NK-92 (cell line): ENCODE results near the gene FOCAD.
"Not testable (repeated sequence)": the region's sequence is repeated elsewhere in the genome, so short reads cannot be mapped to it uniquely, and the experiment has no call there.

Source experiments
- DNase-seq: peaks from one replicate; lab custom pipeline; 2025; ENCODE audit not compliant: unreplicated experiment; lab: John Stamatoyannopoulos, UW

Gene FOCAD

DNA sequence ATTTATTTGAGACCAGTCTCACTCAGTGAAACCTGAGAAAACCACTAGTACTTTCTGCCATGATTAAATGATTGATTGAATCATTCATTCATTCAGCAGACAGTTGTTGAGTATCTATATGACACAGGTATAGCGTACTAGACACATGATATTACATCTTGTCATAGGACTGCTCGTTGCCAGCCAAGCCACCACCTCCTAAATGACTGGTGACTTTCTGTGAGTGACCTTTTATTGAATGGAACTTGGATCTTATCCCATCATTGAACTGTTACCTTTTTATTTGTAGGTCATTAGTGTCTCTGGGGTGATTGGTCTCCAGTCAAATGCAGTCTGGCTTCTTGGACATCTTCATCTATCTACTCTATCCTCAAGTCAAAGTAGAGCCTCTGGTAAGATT is 266.6 kb downstream of the FOCAD start:
- DNase-seq, result no peak

DNA sequence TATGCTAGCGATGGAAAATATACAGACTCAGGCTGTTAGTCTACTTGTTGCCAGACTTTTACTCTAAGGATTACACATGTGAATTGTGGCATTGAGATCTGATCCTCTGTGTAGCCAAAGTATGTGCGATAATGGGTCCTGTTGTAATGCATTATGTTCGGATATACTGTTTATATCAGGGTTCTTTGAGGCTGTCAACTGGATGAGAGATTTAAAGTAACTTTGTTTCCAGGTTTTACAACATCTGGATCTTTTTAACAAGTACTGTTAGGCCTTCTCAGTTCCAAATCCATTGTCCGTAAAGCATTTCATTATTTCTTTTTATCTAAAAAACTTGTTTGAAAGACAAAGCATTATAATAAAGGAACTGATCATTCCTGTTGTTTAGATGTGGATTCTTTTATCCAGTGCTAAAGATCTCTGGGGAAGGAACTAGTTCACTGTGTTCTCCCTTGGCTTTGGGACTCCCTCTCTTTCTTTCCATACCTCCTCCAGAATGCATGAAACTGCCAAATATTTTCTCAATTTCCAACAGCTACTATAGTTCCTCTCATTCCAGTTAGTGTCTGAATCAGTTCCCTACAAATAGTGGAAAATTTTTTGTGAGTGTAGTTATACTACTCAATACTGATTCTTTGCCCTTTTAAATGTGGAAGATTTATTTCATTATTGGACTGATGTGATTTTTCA is 278.6 kb downstream of the FOCAD start:
- no peak for DNase-seq

DNA sequence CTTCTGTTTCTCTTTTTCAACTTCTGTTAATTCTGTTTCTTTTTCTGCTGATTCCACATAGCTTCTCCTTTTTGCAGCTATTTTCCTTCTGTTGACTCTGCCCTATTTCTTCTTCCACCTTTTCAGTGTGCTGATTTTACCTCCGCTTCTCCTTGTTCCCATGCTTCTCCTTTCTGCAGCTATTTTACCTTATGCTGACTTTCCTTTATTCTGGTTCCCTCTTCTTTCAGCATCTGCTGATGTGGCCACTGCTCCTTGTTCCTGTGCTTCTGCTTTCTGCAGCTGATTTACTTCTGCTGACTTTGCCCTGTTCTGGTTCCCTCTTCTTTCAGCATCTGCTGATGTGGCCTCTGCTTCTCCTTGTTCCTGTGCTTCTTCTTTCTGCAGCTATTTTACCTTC is 288.6 kb downstream of the FOCAD start:
- no peak for DNase-seq

DNA sequence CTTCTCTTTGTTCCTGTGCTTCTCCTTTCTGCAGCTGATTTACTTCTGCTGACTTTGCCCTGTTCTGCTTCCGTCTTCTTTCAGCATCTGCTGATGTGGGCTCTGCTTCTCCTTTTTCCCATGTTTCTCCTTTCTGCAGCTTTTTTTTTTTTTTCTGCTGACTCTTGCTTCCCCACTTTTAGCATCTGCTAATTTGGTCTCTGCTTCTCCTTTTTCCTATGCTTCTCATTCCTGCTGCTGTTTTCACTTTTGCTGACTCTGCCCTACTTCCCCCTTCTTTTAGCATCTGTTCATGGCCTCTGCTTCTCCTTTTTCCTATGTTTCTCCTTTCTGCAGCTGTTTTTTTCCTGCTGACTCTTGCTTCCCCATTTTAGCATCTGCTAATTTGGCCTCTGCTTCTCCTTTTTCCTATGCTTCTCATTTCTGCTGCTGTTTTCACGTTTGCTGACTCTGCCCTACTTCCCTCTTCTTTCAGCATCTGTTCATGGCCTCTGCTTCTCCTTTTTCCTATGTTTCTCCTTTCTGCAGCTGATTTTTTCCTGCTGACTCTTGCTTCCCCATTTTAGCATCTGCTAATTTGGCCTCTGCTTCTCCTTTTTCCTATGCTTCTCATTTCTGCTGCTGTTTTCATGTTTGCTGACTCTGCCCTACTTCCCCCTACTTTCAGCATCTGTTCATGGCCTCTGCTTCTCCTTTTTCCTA is 289.3 kb downstream of the FOCAD start:
- not testable (repeated sequence) for DNase-seq

DNA sequence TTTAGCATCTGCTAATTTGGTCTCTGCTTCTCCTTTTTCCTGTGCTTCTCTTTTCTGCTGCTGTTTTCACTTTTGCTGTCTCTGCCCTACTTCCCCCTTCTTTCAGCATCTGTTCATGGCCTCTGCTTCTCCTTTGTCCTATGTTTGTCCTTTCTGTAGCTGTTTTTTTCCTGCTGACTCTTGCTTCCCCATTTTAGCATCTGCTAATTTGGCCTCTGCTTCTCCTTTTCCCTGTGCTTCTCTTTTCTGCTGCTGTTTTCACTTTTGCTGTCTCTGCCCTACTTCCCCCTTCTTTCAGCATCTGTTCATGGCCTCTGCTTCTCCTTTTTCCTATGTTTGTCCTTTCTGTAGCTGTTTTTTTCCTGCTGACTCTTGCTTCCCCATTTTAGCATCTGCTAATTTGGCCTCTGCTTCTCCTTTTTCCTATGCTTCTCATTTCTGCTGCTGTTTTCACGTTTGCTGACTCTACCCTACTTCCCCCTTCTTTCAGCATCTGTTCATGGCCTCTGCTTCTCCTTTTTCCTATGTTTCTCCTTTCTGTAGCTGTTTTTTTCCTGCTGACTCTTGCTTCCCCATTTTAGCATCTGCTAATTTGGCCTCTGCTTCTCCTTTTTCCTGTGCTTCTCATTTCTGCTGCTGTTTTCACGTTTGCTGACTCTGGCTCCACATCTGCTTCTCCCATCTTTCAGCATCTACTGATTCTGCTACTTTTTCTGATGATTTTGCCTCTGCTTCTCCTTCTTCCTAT is 290.3 kb downstream of the FOCAD start:
- not testable (repeated sequence) for DNase-seq

DNA sequence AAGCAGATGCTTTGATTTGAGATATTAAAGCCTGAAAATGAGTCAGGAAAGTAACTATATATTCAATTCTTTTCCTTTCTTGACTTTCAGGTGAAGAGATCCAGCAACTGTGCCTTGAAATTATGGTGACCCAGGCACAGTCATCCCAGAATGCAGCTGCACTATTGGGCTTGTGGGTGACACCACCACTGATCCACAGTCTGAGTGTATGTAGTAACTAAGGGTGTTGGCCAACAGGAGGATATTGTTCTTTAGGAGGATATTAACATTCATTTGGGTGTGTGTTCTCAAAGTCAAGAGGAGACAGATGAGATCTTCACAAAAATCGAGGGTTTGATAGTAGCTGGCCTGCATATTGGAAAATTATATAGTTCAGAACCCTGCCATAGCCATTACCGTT is 294.2 kb downstream of the FOCAD start:
- no peak for DNase-seq

DNA sequence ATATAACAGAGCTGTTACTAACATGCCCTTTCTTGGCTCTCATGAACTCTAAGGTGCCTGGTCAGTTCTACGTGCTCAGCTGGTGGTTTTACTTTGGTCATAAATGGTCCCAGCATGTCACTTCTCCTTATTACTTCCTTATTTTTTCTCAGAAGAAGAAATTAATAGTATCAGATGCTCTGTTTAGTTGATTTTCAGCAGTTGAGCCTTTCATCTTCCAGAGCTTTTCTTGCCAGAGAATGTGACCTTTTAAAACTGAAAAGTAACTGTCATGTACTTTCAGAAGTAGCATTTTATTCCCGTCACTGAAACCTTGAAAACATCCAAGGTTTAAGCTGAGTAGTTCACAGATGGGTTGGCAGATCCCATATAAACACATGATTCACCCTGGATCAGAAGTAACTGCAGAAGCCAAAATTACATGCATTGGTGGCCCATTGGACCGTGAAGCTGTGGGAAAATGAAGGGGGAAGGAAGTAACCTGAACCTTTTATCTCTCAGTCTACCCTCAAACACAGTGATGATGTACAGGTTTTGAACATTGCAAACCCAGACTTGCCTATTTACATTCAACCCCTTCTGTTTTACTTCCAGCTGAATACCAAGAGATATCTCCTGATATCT is 296.9 kb downstream of the FOCAD start:
- no peak for DNase-seq

DNA sequence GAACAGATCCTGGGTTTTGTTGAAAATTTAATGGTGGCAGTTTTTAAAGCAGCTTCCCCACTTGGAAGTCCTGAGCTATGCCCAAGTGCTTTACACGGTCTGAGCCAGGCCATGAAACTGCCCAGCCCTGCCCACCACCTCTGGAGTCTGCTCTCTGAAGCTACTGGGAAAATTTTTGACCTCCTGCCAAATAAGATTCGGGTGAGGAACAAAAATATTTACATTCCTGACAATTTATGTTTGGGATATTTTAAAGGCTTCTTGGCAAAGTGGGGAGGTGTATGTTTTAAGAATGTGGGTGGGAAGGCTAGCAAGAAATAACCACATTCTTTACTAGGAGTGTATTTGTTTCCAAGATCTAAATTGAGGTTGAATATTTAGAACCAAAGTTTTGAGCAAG is 297.4 kb downstream of the FOCAD start:
- DNase-seq, result no peak

DNA sequence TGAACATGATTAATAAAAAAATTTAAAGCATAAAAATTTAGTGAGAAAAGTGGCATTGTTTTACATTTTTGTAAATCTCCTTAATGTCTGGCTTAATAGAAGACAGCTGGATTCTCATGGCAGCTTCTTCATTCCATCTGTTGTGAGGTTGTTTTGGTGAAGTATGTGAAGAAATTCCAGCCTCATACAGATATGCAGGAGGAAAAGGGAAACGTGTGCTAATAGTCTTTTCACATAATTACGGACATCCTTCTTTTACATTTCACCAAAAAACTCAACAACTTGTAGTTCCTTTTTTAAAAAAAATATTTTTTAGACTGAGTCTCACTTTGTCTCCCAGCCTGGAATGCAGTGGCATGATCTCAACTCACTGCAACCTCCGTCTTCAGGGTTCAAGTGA is 300.4 kb downstream of the FOCAD start:
- DNase-seq, result no peak

DNA sequence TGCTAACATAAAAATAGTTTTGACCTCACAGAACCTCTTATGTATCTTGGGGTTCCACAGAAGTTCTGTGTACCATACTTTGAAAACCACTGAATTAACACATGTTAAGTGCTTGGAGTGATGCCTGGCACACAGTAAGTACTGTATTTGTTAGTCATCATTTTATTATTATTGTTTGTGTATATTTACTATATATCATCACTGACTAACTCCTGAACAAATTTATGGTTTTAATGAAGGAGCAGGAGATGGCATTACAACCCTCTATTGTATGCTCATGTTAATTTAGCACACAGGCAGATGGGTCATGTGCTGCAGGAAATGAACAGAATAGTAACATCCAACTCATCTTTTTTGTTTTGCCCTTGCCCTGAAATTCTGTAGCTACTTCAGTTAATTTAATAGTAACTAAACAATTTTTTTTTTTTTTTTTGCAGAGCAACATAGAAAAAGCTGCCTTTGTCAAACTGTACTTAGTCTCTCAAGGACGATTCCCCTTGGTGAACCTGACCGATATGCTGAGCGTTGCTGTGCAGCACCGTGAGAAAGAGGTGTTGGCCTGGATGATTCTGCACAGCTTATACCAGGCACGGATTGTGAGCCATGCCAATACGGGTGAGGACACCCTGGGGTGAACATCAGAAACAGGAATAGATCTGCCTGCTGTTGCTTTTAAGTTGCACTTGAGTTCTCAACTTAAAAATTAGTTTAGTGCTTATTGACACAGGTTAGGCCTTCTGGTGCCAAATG is 302.0 kb downstream of the FOCAD start:
- no peak for DNase-seq

DNA sequence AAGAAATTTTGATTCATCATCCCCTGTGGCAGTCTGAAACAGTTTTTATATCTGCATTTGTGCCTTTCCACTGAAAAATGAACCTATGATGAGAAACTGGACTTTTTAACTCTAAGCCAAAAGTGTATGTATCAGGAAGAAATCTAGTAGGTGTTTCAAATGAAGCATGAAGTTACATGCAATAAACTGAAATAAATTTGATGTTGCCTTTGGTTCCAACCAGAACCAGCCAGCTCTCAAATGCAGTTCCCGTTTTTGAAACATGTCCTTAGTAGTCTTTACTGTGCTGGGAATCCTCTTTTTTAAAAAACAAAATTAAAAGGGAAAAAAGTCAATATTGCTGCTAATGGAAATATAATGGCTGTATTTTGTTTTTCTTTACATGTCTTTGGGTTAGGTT is 303.5 kb downstream of the FOCAD start:
- DNase-seq, result no peak

DNA sequence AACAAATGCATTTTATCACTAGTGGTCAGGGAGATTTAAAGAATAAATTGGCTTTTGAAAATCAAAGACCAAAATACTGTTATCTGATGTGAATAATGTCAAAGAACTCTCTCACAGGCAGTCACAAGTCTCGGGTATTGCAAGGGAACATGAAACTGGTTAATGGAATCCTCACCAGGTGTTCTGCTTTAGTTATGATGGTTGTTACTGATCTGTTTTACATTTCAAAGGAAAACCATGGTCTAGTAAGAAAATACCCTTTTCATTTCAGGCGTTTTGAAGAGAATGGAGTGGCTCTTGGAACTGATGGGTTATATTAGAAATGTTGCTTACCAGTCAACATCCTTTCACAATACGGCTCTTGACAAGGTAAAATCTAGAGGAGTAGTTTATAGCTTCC is 304.0 kb downstream of the FOCAD start:
- no peak for DNase-seq

DNA sequence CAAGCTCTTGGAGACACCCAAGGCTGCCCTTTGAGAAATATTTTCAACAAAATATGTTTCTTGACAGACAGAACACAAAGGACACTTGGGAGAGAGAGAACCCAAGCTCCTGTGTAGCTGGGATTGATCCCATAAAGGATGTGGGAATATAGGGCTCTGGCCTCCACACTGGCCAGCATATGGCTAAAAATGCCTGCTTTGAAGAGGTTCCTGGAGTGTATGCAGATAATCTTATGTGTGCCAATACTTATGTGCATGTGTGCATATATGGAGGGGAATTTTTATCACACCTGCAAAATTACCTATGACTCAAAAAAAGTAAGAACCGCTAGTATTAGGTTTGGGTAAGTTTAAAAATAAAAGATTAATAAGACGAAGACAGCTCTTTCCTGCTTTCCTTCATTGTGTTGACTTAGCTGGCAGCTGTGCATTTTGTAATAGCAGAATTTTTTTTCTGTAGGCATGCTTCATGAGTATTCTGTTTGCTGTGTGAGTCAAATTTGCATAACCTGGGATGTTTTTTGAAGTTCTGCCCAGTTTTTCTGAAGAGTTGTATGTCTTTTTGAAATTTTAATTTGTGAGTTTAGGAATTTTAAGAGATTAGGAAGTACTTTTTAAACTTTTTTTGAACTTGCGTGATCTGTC is 304.7 kb downstream of the FOCAD start:
- DNase-seq, result no peak

DNA sequence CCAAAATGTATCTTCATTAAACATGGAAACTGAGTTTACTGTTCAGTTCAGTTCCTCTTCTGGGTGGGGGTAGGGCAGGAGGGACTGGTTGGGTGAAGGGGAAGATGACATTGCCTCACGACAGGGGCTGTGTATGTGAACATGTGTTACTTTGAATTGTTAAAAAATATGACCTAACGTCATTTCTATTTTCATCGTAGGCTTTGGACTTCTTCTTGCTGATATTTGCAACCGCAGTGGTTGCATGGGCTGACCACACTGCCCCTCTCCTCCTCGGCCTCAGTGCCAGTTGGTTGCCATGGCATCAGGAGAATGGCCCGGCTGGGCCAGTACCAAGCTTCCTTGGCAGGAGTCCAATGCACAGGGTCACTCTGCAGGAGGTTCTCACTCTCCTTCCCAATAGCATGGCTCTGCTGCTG is 305.9 kb downstream of the FOCAD start:
- DNase-seq, result no peak

DNA sequence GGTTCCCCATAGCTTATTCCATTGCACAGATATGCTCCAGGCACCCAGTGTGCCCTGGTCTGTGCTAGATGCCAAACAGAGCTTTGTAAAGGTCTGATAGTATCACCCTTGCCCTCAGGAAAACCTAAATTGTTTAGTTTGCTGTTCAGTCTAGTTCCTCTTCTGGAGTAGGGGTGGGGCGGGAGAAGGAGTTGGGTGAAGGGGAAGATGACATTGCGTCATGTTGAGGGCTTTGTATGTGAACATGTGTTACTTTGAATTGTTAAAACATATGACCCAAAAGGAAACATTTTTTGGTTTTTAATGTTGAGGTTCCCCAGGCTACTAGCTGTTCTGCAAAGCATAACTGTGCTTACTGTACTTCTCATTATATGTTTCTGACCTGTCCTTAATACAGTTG is 306.8 kb downstream of the FOCAD start:
- DNase-seq, result no peak

DNA sequence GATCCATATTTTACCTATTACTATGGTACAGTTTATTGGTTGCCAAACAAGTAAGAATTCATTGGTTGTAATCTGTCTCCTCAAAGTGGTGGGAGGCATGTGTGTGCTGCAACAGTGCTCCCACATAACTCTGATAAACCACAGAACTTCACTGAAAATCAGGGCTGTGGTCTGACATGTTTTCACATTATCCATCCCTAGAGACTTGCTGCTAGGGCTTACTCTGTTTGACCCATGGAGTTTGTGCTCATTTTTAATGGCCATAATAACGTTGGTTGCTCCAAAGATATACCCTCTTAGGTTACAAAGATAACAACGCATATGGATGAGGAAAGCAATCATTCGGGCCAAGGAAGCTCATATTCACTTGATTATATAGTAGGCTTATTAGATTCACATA is 310.4 kb downstream of the FOCAD start:
- no peak for DNase-seq

DNA sequence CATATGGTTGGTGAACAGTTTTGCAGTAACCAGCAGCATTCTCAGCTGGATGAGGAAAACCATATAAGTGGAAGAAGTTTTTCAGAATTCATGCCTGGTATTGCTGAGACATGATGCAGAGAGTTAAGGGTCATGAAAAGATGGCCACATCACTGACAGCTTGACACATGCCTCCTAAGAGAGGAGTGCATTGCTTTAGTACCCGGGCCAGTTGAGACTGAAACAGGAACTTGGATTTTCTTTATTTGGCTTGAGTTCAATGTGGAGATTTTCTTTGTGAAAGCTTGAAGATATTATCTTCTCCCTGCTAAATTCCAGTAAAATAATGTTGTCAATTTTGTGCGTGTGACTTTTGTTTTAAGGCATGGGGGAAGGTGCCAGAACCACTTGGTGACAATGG is 311.6 kb downstream of the FOCAD start:
- DNase-seq, result no peak

DNA sequence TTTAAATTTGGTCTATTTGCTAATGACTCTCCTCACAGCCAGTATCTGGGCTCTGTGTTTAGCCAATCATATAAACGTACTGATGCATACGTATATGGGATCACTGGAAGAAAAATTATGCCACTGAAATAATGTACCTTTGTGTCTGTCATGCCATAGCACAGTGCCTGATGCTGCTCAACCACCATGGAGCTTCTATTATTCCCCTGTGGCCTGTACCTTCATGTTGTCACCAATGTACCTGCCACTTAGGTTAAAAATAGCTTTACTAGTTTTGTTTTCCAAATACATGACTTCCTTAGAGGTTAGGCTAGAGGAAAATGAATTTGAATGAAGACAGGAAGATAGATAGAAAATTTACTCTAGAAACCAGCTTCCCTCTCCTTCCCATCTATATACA is 312.8 kb downstream of the FOCAD start:
- DNase-seq, result no peak

DNA sequence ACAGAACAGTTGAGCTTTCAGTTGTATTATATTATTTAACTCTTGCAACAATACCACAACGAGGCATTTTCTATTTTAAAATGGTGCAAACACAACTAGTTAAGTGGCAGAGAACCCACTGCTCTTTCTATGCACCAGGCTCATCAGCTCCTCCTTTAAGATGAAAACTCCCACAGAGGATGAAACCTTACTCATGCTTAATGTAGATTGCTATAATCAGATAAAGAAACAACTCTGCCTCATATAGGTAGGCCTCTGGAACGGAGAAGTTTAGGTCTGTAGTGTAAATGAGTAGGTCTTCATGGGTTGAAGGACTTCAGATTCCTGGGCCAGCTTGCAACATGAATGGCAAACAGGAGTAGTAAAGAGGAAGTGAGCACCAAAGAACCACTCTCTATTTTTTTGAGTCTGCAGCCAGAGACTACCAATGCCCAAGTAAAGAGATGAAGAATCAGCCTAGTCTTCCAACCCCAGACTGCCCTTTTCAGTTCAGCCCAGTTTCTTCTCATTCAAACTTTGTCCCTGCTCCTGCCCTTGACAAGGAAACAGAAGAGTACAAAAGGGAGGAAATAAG is 313.5 kb downstream of the FOCAD start:
- DNase-seq, result no peak

DNA sequence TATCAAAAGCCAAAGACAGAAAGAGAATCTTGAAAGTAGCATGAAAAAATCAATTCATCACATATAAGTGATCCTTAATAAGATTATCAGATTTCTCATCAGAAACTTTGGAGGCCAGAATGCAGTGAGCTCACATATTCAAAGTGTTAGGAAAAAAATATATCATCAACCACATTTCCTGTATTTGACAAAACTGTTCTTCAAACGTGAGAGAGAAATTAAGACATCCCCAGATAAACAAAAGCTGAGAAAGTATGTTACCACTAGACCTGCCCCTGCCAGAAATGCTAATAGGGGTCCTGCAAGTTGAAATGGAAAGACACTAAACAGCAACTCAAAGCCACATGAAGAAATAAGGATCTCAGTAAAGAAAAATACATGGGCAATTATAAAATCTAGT is 317.5 kb downstream of the FOCAD start:
- no peak for DNase-seq
